Sigmoid colon (tissue), 3 donors: ENCODE measurements around the gene NR6A1.

Experiments used
- POLR2A ChIP-seq, 2 donors: fragments of 450-650 bp; IDR thresholded peaks; one replicate each; pipeline ENCODE4 v1.6.1; 2016; ENCODE audit warnings: antibody characterized with exemption in 2 of 2, mild to moderate bottlenecking in 2 of 2, moderate library complexity in 2 of 2
- TF ChIP-seq, protein P1 (sequence below), 4 experiments: fragments of 450-650 bp in 3 of 4; fragments of 200-600 bp in 1 of 4; IDR thresholded peaks; one replicate each; pipeline ENCODE4 v1.5.1; 2016 to 2019; ENCODE audit warnings: antibody characterized with exemption in 4 of 4, mild to moderate bottlenecking in 3 of 4, moderate library complexity in 2 of 4

DNA sequence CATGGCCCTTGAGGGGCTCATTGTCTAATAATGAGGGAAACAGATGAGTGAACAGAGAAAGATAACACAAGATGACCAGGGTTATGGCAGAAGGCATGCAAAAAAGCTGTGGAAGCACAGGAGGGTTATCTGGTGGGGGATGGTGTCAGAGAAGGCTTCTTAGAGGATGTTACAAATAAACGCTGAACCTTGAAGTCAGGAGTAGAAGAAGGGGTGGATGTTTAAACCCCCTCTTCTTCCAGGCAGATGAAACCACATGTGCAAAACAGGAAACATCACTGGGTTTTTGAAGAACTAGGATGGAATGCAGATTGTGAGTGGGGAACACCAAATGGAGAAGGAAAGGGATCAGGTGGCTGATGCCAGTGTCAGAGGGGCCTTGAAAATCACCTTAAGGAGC, 222.1 kb downstream of the NR6A1 start:
- TF ChIP-seq, protein P1, sequence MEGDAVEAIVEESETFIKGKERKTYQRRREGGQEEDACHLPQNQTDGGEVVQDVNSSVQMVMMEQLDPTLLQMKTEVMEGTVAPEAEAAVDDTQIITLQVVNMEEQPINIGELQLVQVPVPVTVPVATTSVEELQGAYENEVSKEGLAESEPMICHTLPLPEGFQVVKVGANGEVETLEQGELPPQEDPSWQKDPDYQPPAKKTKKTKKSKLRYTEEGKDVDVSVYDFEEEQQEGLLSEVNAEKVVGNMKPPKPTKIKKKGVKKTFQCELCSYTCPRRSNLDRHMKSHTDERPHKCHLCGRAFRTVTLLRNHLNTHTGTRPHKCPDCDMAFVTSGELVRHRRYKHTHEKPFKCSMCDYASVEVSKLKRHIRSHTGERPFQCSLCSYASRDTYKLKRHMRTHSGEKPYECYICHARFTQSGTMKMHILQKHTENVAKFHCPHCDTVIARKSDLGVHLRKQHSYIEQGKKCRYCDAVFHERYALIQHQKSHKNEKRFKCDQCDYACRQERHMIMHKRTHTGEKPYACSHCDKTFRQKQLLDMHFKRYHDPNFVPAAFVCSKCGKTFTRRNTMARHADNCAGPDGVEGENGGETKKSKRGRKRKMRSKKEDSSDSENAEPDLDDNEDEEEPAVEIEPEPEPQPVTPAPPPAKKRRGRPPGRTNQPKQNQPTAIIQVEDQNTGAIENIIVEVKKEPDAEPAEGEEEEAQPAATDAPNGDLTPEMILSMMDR (IDR thresholded peaks at IDR 0.05): no peak
- no peak for TF ChIP-seq POLR2A (IDR thresholded peaks at IDR 0.05)
